ENCODE data around the gene WDR93.

GRCh38 chr15:89690276-89691218 lies at the start of gene WDR93, which contains the start of gene PEX11A:
- TF ChIP-seq, protein P1, sequence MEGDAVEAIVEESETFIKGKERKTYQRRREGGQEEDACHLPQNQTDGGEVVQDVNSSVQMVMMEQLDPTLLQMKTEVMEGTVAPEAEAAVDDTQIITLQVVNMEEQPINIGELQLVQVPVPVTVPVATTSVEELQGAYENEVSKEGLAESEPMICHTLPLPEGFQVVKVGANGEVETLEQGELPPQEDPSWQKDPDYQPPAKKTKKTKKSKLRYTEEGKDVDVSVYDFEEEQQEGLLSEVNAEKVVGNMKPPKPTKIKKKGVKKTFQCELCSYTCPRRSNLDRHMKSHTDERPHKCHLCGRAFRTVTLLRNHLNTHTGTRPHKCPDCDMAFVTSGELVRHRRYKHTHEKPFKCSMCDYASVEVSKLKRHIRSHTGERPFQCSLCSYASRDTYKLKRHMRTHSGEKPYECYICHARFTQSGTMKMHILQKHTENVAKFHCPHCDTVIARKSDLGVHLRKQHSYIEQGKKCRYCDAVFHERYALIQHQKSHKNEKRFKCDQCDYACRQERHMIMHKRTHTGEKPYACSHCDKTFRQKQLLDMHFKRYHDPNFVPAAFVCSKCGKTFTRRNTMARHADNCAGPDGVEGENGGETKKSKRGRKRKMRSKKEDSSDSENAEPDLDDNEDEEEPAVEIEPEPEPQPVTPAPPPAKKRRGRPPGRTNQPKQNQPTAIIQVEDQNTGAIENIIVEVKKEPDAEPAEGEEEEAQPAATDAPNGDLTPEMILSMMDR (IDR thresholded peaks at IDR 0.05 in 8 of 11, conservative IDR thresholded peaks at IDR 0.05 in 3 of 11) = no peak
- no peak for TF ChIP-seq POLR2A (IDR thresholded peaks at IDR 0.05)
- TF ChIP-seq POLR2AphosphoS5 (IDR thresholded peaks at IDR 0.05) = peak; percentile 41 to 81 (median 77)

Data from spleen (tissue), 7 donors.